H1 (cell line): ENCODE measurements around the gene DSCAM. TPM values are rescaled to one million over a fixed set of nuclear protein-coding genes. Genes with fewer than 3 reads are reported as not detected.

Experiments
- CTCF ChIA-PET: fragments of 300-600 bp; sonication (Branson Sonifier 250); formaldehyde crosslinking; loops from one replicate; lab custom pipeline; 2021; ENCODE audit not compliant: partially characterized antibody; lab: Charles Lee
- POLR2A ChIA-PET: fragments of 300-600 bp; sonication (Branson Sonifier 250); formaldehyde crosslinking; loops from one replicate; lab custom pipeline; 2021; ENCODE audit warnings: inconsistent platforms; ENCODE audit not compliant: partially characterized antibody; lab: Charles Lee
- DNase-seq, 2 experiments: peaks; one replicate each; pipeline versions ENCODE4 v3.0.0 to v3.0.0-alpha.2; 2010 to 2022; ENCODE audit warnings: low spot score in 2 of 2, low read depth in 1 of 2, mixed read lengths in 1 of 2
- FAIRE-seq: peaks from 2 replicates; lab custom pipeline; 2011; peaks lifted over from hg19 to GRCh38; lab: Jason Lieb, UNC
- H2AFZ ChIP-seq: 2 replicates; pipeline ENCODE4 v1.8.1; 2012; ENCODE audit warnings: low read length, inconsistent platforms
- H2AK5ac ChIP-seq: 2 replicates; pipeline ENCODE4 v1.6.1; 2013; ENCODE audit warnings: low read depth, low read length
- H2BK120ac ChIP-seq: replicated peaks from 2 replicates; pipeline ENCODE3; 2013; ENCODE audit warnings: low read depth, low read length, inconsistent platforms
- H2BK12ac ChIP-seq: 2 replicates; pipeline ENCODE4 v1.6.1; 2013; ENCODE audit warnings: low read depth, low read length
- H2BK15ac ChIP-seq: 2 replicates; pipeline ENCODE4 v1.6.1; 2013; ENCODE audit warnings: low read length
- H2BK20ac ChIP-seq: 2 replicates; pipeline ENCODE4 v1.6.1; 2013; ENCODE audit warnings: low read length
- H2BK5ac ChIP-seq: 2 replicates; pipeline ENCODE4 v1.6.1; 2013; ENCODE audit warnings: low read depth, low read length
- H3K14ac ChIP-seq: 2 replicates; pipeline ENCODE4 v1.6.1; 2013; ENCODE audit warnings: inconsistent platforms; ENCODE audit not compliant: insufficient read length
- H3K18ac ChIP-seq: 2 replicates; pipeline ENCODE4 v1.6.1; 2013; ENCODE audit warnings: low read length; ENCODE audit errors: extremely low read depth
- H3K23ac ChIP-seq: 2 replicates; pipeline ENCODE4 v1.6.1; 2013; ENCODE audit warnings: inconsistent platforms; ENCODE audit not compliant: insufficient read length
- H3K23me2 ChIP-seq: 2 replicates; pipeline ENCODE4 v1.6.1; 2013; ENCODE audit warnings: low read depth, low read length
- H3K27ac ChIP-seq: 2 replicates; pipeline ENCODE4 v1.6.1; 2011; ENCODE audit warnings: low read depth, low read length, inconsistent platforms
- H3K27me3 ChIP-seq, 4 experiments: replicated peaks in 1 of 4; 1 replicate in 1 of 4; 2 replicates in 3 of 4; pipeline versions ENCODE4 v1.6.1 to v1.8.1; 2011 to 2013; ENCODE audit warnings: low read length in 3 of 4, mild to moderate bottlenecking in 3 of 4, inconsistent platforms in 2 of 4, mixed read lengths in 2 of 4, moderate library complexity in 1 of 4; ENCODE audit not compliant: control insufficient read depth in 3 of 4, insufficient read depth in 3 of 4; ENCODE audit errors: extremely low read depth in 1 of 4
- H3K36me3 ChIP-seq, 4 experiments: 2 replicates each; pipeline versions ENCODE4 v1.6.1 to v1.8.1; 2011 to 2013; ENCODE audit warnings: mild to moderate bottlenecking in 4 of 4, low read length in 3 of 4, moderate library complexity in 2 of 4, control low read depth in 1 of 4, inconsistent platforms in 1 of 4; ENCODE audit not compliant: insufficient read depth in 4 of 4, control insufficient read depth in 2 of 4
- H3K4ac ChIP-seq: replicated peaks from 2 replicates; pipeline ENCODE3; 2013; ENCODE audit warnings: low read length, low read depth, mixed read lengths, inconsistent platforms; ENCODE audit not compliant: insufficient read length
- H3K4me1 ChIP-seq, 4 experiments: replicated peaks in 1 of 4; 1 replicate in 1 of 4; 2 replicates in 3 of 4; pipeline versions ENCODE4 v1.6.1 to v1.8.1; 2011 to 2013; ENCODE audit warnings: low read length in 3 of 4, inconsistent platforms in 2 of 4, mixed read lengths in 1 of 4; ENCODE audit not compliant: insufficient read depth in 4 of 4, control insufficient read depth in 3 of 4
- H3K4me2 ChIP-seq, 2 experiments: 2 replicates each; pipeline versions ENCODE4 v1.6.1 to v1.8.1; 2011 to 2013; ENCODE audit warnings: low read depth in 2 of 2, low read length in 2 of 2, control low read depth in 1 of 2, inconsistent platforms in 1 of 2, mild to moderate bottlenecking in 1 of 2; ENCODE audit not compliant: insufficient read depth in 1 of 2
- H3K4me3 ChIP-seq, 4 experiments: fragments of 200-600, 300-600 bp in 1 of 4; sonication (generic), shearing (Covaris generic), sonication (Bioruptor Twin) in 1 of 4; 2 replicates each; pipeline versions ENCODE4 v1.5.1 to v1.8.1; 2011 to 2016; ENCODE audit warnings: low read length in 4 of 4, low read depth in 3 of 4, control low read depth in 2 of 4, inconsistent platforms in 2 of 4, mild to moderate bottlenecking in 2 of 4, mixed read lengths in 1 of 4, moderate library complexity in 1 of 4; ENCODE audit not compliant: insufficient read depth in 2 of 4; ENCODE audit errors: extremely low read depth in 1 of 4
- H3K56ac ChIP-seq: replicated peaks from 2 replicates; pipeline ENCODE3; 2013; ENCODE audit warnings: low read depth, mild to moderate bottlenecking, mixed read lengths, low read length, inconsistent platforms; ENCODE audit not compliant: insufficient read length
- H3K79me1 ChIP-seq: 2 replicates; pipeline ENCODE4 v1.6.1; 2013; ENCODE audit warnings: low read depth, low read length, control low read depth
- H3K79me2 ChIP-seq, 2 experiments: 2 replicates each; pipeline versions ENCODE4 v1.6.1 to v1.8.1; 2012 to 2013; ENCODE audit warnings: low read length in 2 of 2, mild to moderate bottlenecking in 2 of 2, inconsistent platforms in 1 of 2; ENCODE audit not compliant: insufficient read depth in 2 of 2, control insufficient read depth in 1 of 2
- H3K9ac ChIP-seq, 4 experiments: replicated peaks in 1 of 4; 1 replicate in 1 of 4; 2 replicates in 3 of 4; pipeline versions ENCODE4 v1.6.1 to v1.8.1; 2011 to 2013; ENCODE audit warnings: low read depth in 3 of 4, low read length in 3 of 4, control low read depth in 2 of 4, mild to moderate bottlenecking in 2 of 4, moderate library complexity in 2 of 4, inconsistent platforms in 1 of 4; ENCODE audit errors: extremely low read depth in 1 of 4
- H3K9me3 ChIP-seq, 2 experiments: 2 replicates each; pipeline versions ENCODE4 v1.6.1 to v1.8.1; 2012 to 2013; ENCODE audit warnings: mild to moderate bottlenecking in 2 of 2, moderate library complexity in 2 of 2, control low read depth in 1 of 2, inconsistent platforms in 1 of 2, low read depth in 1 of 2, low read length in 1 of 2, mixed read lengths in 1 of 2; ENCODE audit not compliant: insufficient read depth in 2 of 2
- H4K20me1 ChIP-seq, 2 experiments: replicated peaks in 1 of 2; 2 replicates each; pipeline versions ENCODE3 to v1.8.1; 2011 to 2013; ENCODE audit warnings: inconsistent platforms in 2 of 2, low read length in 2 of 2, mild to moderate bottlenecking in 1 of 2; ENCODE audit not compliant: insufficient read depth in 2 of 2, control insufficient read depth in 1 of 2
- H4K5ac ChIP-seq: 2 replicates; pipeline ENCODE4 v1.6.1; 2013; ENCODE audit warnings: low read length, low read depth, mixed read lengths, inconsistent platforms; ENCODE audit not compliant: insufficient read length
- H4K8ac ChIP-seq: 2 replicates; pipeline ENCODE4 v1.8.0; 2013; ENCODE audit warnings: mild to moderate bottlenecking, moderate library complexity, low read length, inconsistent platforms; ENCODE audit not compliant: insufficient read depth; ENCODE audit errors: extremely low read depth
- H4K91ac ChIP-seq: replicated peaks from 2 replicates; pipeline ENCODE3; 2013; ENCODE audit warnings: low read length, mixed read lengths, inconsistent platforms; ENCODE audit not compliant: insufficient read length
- BCL11A ChIP-seq, 2 experiments: IDR thresholded peaks; one replicate each; pipeline ENCODE4 v1.6.1; 2011; ENCODE audit warnings: low read depth in 2 of 2, low read length in 2 of 2, mild to moderate bottlenecking in 2 of 2
- EZH2 ChIP-seq: fragments of 200-600 bp; sonication (generic); IDR thresholded peaks from 2 replicates; pipeline ENCODE4 v1.7.1; 2012; ENCODE audit warnings: low read depth, mild to moderate bottlenecking, moderate library complexity, low read length, inconsistent platforms; ENCODE audit not compliant: severe bottlenecking
- HDAC2 ChIP-seq, 2 experiments: fragments of 300-600 bp in 1 of 2; sonication (generic) in 1 of 2; IDR thresholded peaks; 2 replicates each; pipeline ENCODE4 v1.6.1; 2011 to 2012; ENCODE audit warnings: low read depth in 2 of 2, low read length in 2 of 2, mild to moderate bottlenecking in 2 of 2, moderate library complexity in 2 of 2, borderline replicate concordance in 1 of 2, inconsistent platforms in 1 of 2
- RAD21 ChIP-seq, 2 experiments: IDR thresholded peaks in 1 of 2; conservative IDR thresholded peaks in 1 of 2; 2 replicates each; pipeline ENCODE4 v1.6.1; 2011; ENCODE audit warnings: low read depth in 2 of 2, low read length in 2 of 2, improper control_type of control experiment in 1 of 2, inconsistent platforms in 1 of 2, mild to moderate bottlenecking in 1 of 2, moderate library complexity in 1 of 2
- SRF ChIP-seq: IDR thresholded peaks from 2 replicates; pipeline ENCODE4 v1.6.1; 2011; ENCODE audit warnings: mild to moderate bottlenecking, low read depth, low read length, moderate library complexity
- WGBS, 2 experiments: shearing (Covaris generic) in 1 of 2; methylation state at CpG; one replicate each; pipeline versions ENCODE4 v1.1.6 to v1.1.7; 2013 to 2015; ENCODE audit warnings: low lambda C conversion rate in 2 of 2, mixed read lengths in 2 of 2, inconsistent platforms in 1 of 2, low coverage in 1 of 2, missing lambda C conversion rate in 1 of 2; ENCODE audit not compliant: insufficient replicate concordance in 2 of 2, insufficient coverage in 1 of 2, insufficient read length in 1 of 2; ENCODE audit errors: extremely low coverage in 1 of 2, missing lambda C conversion rate in 1 of 2; 5-methylcytosine and 5-hydroxymethylcytosine counted together
- polyA plus RNA-seq, 7 experiments: library from polyadenylated mRNA; depleted of rRNA in 3 of 7; stranded (reverse) in 5 of 7; unstranded in 2 of 7; fragments of >200 nt in 5 of 7; fragments of 200-250 nt in 2 of 7; gene quantifications; 1 replicate in 5 of 7; 2 replicates in 1 of 7; 4 replicates in 1 of 7; pipeline versions ENCODE4 v1.2.1 to v1.2.3, GENCODE V29; 2011 to 2013; ENCODE audit warnings: missing spikeins in 2 of 7, mixed read lengths in 2 of 7
- total RNA-seq: library from RNA; stranded (reverse); fragmentation: NEBNext Ultra II Directional; extraction: Animal tissue kit (Norgen Biotek cat#: 25700); gene quantifications from 2 replicates; pipeline ENCODE4 v1.2.1, GENCODE V29; 2021
- TF ChIP-seq, protein P1 (sequence below): IDR thresholded peaks from 2 replicates; pipeline ENCODE4 v1.6.1; 2012; ENCODE audit warnings: inconsistent platforms

Gene DSCAM
- total and polyA plus RNA-seq, 2 of the 8 experiments (the other 6 are each of a cell fraction or from before 2014, with no cell fraction given), result 0.02 to 0.15 TPM

DNA sequence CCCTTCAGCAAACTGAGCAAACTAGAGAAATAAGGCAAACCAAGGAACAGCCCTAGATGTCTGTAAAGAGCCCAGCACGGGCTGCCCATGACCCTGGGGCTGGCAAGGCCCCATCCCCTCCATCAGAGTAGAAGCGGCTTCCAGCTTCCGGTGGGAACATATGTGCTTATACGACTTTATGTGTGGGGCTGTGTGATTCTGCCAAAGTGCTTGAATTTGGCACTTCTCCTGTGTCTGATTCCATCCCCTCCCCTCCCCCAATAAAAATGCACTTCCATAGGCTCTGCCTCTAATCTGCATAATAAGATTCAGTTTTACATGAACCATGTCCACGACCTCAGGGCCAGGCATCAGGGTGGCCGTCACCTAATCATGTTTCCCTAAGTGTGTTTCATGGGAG is 236.6 kb downstream of the DSCAM start:
- ChIA-PET POLR2A (no interaction called here), CTCF (interaction anchor here (0.6 to 0.8 kb wide), 2 partner anchors 20 to 46 kb away, joined by 3 read pairs; no protein-coding TSS in a partner anchor)
- Histone ChIP-seq H3K79me1 (no peaks in the 10 kb centered on the region), H3K56ac (no peak overlapping the region), H2BK12ac (no peak overlapping the region), H4K20me1 (no peaks in the 10 kb centered on the region), H3K9ac (no peak overlapping the region), H2BK120ac (no peak overlapping the region), H4K91ac (no peak overlapping the region), H4K8ac (no peak overlapping the region), H3K79me2 (no peaks in the 10 kb centered on the region), H3K27ac (no peak overlapping the region), H2BK15ac (no peak overlapping the region), H3K23me2 (no peaks in the 10 kb centered on the region), H2BK20ac (no peak overlapping the region), H3K4me1 (no peaks in the 10 kb centered on the region), H2AFZ (no peak overlapping the region), H3K27me3 (no peaks in the 10 kb centered on the region), H3K9me3 (peaks cover 0 to 5% of the 10 kb centered on the region in 2 experiments; a peak in 1 of 4 replicates), H3K23ac (no peak overlapping the region), H3K14ac (no peak overlapping the region), H3K18ac (no peak overlapping the region; the same call in 1 of the 2 replicates), H3K4me3 (no peak overlapping the region), H4K5ac (no peak overlapping the region), H3K4ac (no peak overlapping the region), H2AK5ac (no peak overlapping the region), H2BK5ac (no peak overlapping the region), H3K36me3 (no peaks in the 10 kb centered on the region), H3K4me2 (no peak overlapping the region)
- no peak for FAIRE-seq
- no peak for DNase-seq
- 95% methylated on average over 6 of the region's 6 CpGs; no CpG with 5 or more reads in 1 of the 2 experiments for WGBS, 2 experiments
- TF ChIP-seq HDAC2 (IDR thresholded peaks at IDR 0.05; ENCODE audit: borderline replicate concordance in 1 of 2, low read depth in 2 of 2, low read length in 2 of 2) (no peak), BCL11A (IDR thresholded peaks at IDR 0.05; ENCODE audit: low read depth in 2 of 2, low read length in 2 of 2) (no peak), EZH2 (no peak), SRF (no peak), RAD21 (IDR thresholded peaks at IDR 0.05 in 1 of 2, conservative IDR thresholded peaks at IDR 0.05 in 1 of 2; ENCODE audit: low read depth in 2 of 2, low read length in 2 of 2) (no peak)
- TF ChIP-seq, protein P1, sequence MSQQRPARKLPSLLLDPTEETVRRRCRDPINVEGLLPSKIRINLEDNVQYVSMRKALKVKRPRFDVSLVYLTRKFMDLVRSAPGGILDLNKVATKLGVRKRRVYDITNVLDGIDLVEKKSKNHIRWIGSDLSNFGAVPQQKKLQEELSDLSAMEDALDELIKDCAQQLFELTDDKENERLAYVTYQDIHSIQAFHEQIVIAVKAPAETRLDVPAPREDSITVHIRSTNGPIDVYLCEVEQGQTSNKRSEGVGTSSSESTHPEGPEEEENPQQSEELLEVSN, result no peak
